ENCODE measurements around the gene TMBIM4. TPM values are rescaled to one million over a fixed set of nuclear protein-coding genes. Genes with fewer than 3 reads are reported as not detected.

Gene TMBIM4
- total RNA-seq, 2 experiments from 2014 or later = 19.2 to 57.0 TPM

DNA sequence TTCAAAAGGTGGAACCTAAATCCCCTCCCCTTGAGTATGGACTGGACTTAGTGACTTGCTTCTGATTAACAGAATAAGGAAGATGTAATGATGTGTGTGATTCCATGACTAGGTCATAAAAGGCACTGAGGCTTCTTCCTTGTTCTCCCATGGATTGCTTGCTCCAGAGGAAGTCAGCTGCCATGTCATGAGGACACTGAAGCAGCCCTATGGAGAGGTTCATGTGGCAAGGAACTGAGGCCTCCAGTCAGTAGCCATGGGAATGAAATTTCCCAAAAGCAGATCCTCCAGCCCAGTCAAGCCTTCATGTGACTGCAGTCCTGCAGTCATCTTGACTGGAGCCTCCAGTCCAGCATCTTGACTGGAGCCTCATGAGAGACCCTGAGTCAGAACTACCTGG, 10.7 kb downstream of the TMBIM4 start:
- Histone ChIP-seq H3K4me1 (ENCODE audit: insufficient read depth, low read length, poor library complexity, severe bottlenecking) (no peaks in the 10 kb centered on the region), H2AFZ (ENCODE audit: low read length) (no peak overlapping the region), H3K9me3 (ENCODE audit: low read length) (peaks cover 5% of the 10 kb centered on the region; the same call in 1 of the 2 replicates), H3K4me2 (ENCODE audit: low read length) (no peak overlapping the region), H3K79me2 (ENCODE audit: insufficient read depth, low read depth, low read length) (peaks cover 29% of the 10 kb centered on the region), H3K4me3 (ENCODE audit: low read depth, low read length, poor library complexity, severe bottlenecking) (no peak overlapping the region), H3K27ac (ENCODE audit: low read depth, low read length, poor library complexity, severe bottlenecking) (no peak overlapping the region), H3K9me2 (ENCODE audit: insufficient read depth, low read length) (no peaks in the 10 kb centered on the region), H4K20me1 (ENCODE audit: insufficient read depth, low read length) (no peaks in the 10 kb centered on the region), H3K36me3 (ENCODE audit: insufficient read depth, low read length) (peaks cover 37% of the 10 kb centered on the region)
- BruUV-seq (replicated peaks) = no TSS peak
- no peak for DNase-seq (ENCODE audit: low spot score)
- CTCF ChIA-PET (ENCODE audit: unreplicated experiment) = interaction anchor here (1.4 kb wide), 1 partner anchor 10 kb away, joined by 4 read pairs; the partner anchor contains the start of gene TMBIM4
- POLR2A ChIA-PET = interaction anchor here (0.5 to 2.7 kb wide), 8 partner anchors 10 to 504 kb away, joined by 3 to 13 read pairs (median 4); no protein-coding TSS in a partner anchor
- TF ChIP-seq CTCF (conservative IDR thresholded peaks at IDR 0.05; ENCODE audit: low read length) = no peak
- no peak for TF ChIP-seq EZH2phosphoT487 (IDR thresholded peaks at IDR 0.05; ENCODE audit: borderline replicate concordance, low read depth, low read length)
- intact Hi-C loops (cut with micrococcal nuclease; ENCODE audit: unreplicated experiment) = no loop called here

GRCh38 chr12:66156654-66157053, 13.1 kb downstream of the TMBIM4 start:
- ChIA-PET CTCF (ENCODE audit: unreplicated experiment) (no interaction called here), POLR2A (no interaction called here)
- H3K9me2 ChIP-seq (ENCODE audit: insufficient read depth, low read length) = no peaks in the 10 kb centered on the region
- no peaks in the 10 kb centered on the region for H3K4me1 ChIP-seq (ENCODE audit: insufficient read depth, low read length, poor library complexity, severe bottlenecking)
- H3K4me3 ChIP-seq (ENCODE audit: low read depth, low read length, poor library complexity, severe bottlenecking) = no peak overlapping the region
- no peaks in the 10 kb centered on the region for H4K20me1 ChIP-seq (ENCODE audit: insufficient read depth, low read length)
- BruUV-seq (replicated peaks) = no TSS peak
- intact Hi-C loops (cut with micrococcal nuclease; ENCODE audit: unreplicated experiment) = no loop called here
- no peak for TF ChIP-seq CTCF (conservative IDR thresholded peaks at IDR 0.05; ENCODE audit: low read length)
- TF ChIP-seq EZH2phosphoT487 (IDR thresholded peaks at IDR 0.05; ENCODE audit: borderline replicate concordance, low read depth, low read length) = no peak
- H3K9me3 ChIP-seq (ENCODE audit: low read length) = no peaks in the 10 kb centered on the region; the same call in 1 of the 2 replicates
- H3K27ac ChIP-seq (ENCODE audit: low read depth, low read length, poor library complexity, severe bottlenecking) = no peak overlapping the region
- peaks cover 38% of the 10 kb centered on the region for H3K36me3 ChIP-seq (ENCODE audit: insufficient read depth, low read length)
- H3K79me2 ChIP-seq (ENCODE audit: insufficient read depth, low read depth, low read length) = peaks cover 5% of the 10 kb centered on the region; the same call in 1 of the 2 replicates
- DNase-seq (ENCODE audit: low spot score) = no peak
- H3K4me2 ChIP-seq (ENCODE audit: low read length) = no peak overlapping the region
- no peak overlapping the region for H2AFZ ChIP-seq (ENCODE audit: low read length)

DNA sequence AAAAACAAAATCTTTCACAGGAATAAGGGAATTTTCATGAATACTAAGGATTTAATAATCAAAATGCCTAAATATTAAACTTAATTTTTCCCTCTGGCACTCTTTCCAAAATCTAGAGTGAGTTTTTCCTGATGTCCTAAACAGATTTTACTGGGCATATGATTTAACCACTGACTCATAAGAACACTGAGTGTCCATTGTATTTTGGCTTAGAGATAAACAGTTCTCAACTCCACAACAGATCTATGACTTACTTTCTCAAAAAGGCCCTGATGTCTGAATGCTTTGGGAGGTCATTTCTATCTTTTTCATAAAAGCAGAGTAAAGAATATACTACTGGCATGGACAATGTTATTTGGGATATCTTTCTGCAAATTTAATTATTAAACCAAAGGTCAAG, 15.0 kb downstream of the TMBIM4 start:
- no peaks in the 10 kb centered on the region for H3K4me1 ChIP-seq (ENCODE audit: insufficient read depth, low read length, poor library complexity, severe bottlenecking)
- no peak overlapping the region for H2AFZ ChIP-seq (ENCODE audit: low read length)
- H3K27ac ChIP-seq (ENCODE audit: low read depth, low read length, poor library complexity, severe bottlenecking) = no peak overlapping the region
- no peak for TF ChIP-seq CTCF (conservative IDR thresholded peaks at IDR 0.05; ENCODE audit: low read length)
- no peak for TF ChIP-seq EZH2phosphoT487 (IDR thresholded peaks at IDR 0.05; ENCODE audit: borderline replicate concordance, low read depth, low read length)
- intact Hi-C loops (cut with micrococcal nuclease; ENCODE audit: unreplicated experiment) = no loop called here
- H3K36me3 ChIP-seq (ENCODE audit: insufficient read depth, low read length) = peaks cover 36% of the 10 kb centered on the region
- H3K79me2 ChIP-seq (ENCODE audit: insufficient read depth, low read depth, low read length) = no peaks in the 10 kb centered on the region
- H3K9me2 ChIP-seq (ENCODE audit: insufficient read depth, low read length) = no peaks in the 10 kb centered on the region
- no peak overlapping the region for H3K4me2 ChIP-seq (ENCODE audit: low read length)
- no peak for DNase-seq (ENCODE audit: low spot score)
- H4K20me1 ChIP-seq (ENCODE audit: insufficient read depth, low read length) = no peaks in the 10 kb centered on the region
- H3K9me3 ChIP-seq (ENCODE audit: low read length) = no peaks in the 10 kb centered on the region
- CTCF ChIA-PET (ENCODE audit: unreplicated experiment) = no interaction called here
- POLR2A ChIA-PET = no interaction called here
- no peak overlapping the region for H3K4me3 ChIP-seq (ENCODE audit: low read depth, low read length, poor library complexity, severe bottlenecking)
- BruUV-seq (replicated peaks) = no TSS peak
